HG03196 (cell line): ENCODE data around the gene HACD4.
"Not testable (repeated sequence)": the region's sequence is repeated elsewhere in the genome, so short reads cannot be mapped to it uniquely, and the experiment has no call there.

Source experiments
- ATAC-seq: cut with Tn5 transposase; IDR thresholded peaks from one replicate; pipeline ENCODE4 v1.9.1; 2021; ENCODE audit not compliant: unreplicated experiment

HACD4 gene

GRCh38 chr9:21016701-21017491 is 14.5 kb downstream of the HACD4 start:
- ATAC-seq: no peak

DNA sequence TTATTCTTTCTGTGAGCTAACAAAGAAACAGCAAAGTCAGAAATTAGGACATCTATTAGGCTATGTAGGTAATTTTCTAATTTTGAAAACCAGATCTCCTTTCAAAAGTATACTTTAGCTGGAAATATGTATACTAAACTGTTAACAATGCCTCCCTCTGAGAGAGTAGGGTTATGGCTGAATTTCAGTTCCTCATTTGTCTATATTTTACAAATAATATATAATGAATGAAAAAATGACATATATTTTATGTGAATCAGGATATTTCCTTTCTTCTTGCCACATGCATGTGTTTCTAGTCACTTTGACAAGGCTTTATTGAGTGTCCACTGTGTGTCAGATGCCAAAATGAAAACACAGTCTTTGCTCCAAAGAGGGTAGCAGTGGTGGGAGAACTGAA is 15.4 kb downstream of the HACD4 start:
- ATAC-seq: no peak

- ATAC-seq: no peak
Observed at GRCh38 chr9:21015129-21015815, 16.2 kb downstream of the HACD4 start.

GRCh38 chr9:21002040-21002439 is 29.4 kb downstream of the HACD4 start:
- no peak for ATAC-seq

DNA sequence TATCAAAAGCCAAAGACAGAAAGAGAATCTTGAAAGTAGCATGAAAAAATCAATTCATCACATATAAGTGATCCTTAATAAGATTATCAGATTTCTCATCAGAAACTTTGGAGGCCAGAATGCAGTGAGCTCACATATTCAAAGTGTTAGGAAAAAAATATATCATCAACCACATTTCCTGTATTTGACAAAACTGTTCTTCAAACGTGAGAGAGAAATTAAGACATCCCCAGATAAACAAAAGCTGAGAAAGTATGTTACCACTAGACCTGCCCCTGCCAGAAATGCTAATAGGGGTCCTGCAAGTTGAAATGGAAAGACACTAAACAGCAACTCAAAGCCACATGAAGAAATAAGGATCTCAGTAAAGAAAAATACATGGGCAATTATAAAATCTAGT is 29.9 kb downstream of the HACD4 start:
- no peak for ATAC-seq

DNA sequence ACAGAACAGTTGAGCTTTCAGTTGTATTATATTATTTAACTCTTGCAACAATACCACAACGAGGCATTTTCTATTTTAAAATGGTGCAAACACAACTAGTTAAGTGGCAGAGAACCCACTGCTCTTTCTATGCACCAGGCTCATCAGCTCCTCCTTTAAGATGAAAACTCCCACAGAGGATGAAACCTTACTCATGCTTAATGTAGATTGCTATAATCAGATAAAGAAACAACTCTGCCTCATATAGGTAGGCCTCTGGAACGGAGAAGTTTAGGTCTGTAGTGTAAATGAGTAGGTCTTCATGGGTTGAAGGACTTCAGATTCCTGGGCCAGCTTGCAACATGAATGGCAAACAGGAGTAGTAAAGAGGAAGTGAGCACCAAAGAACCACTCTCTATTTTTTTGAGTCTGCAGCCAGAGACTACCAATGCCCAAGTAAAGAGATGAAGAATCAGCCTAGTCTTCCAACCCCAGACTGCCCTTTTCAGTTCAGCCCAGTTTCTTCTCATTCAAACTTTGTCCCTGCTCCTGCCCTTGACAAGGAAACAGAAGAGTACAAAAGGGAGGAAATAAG is 33.9 kb downstream of the HACD4 start:
- ATAC-seq: peak; percentile 60

DNA sequence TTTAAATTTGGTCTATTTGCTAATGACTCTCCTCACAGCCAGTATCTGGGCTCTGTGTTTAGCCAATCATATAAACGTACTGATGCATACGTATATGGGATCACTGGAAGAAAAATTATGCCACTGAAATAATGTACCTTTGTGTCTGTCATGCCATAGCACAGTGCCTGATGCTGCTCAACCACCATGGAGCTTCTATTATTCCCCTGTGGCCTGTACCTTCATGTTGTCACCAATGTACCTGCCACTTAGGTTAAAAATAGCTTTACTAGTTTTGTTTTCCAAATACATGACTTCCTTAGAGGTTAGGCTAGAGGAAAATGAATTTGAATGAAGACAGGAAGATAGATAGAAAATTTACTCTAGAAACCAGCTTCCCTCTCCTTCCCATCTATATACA is 34.6 kb downstream of the HACD4 start:
- ATAC-seq: peak; percentile 92

GRCh38 chr9:20995616-20996015 is 35.8 kb downstream of the HACD4 start:
- ATAC-seq: no peak

- no peak for ATAC-seq
Observed at GRCh38 chr9:20994486-20994885, 37.0 kb downstream of the HACD4 start.

DNA sequence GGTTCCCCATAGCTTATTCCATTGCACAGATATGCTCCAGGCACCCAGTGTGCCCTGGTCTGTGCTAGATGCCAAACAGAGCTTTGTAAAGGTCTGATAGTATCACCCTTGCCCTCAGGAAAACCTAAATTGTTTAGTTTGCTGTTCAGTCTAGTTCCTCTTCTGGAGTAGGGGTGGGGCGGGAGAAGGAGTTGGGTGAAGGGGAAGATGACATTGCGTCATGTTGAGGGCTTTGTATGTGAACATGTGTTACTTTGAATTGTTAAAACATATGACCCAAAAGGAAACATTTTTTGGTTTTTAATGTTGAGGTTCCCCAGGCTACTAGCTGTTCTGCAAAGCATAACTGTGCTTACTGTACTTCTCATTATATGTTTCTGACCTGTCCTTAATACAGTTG is 40.6 kb downstream of the HACD4 start:
- ATAC-seq: no peak

DNA sequence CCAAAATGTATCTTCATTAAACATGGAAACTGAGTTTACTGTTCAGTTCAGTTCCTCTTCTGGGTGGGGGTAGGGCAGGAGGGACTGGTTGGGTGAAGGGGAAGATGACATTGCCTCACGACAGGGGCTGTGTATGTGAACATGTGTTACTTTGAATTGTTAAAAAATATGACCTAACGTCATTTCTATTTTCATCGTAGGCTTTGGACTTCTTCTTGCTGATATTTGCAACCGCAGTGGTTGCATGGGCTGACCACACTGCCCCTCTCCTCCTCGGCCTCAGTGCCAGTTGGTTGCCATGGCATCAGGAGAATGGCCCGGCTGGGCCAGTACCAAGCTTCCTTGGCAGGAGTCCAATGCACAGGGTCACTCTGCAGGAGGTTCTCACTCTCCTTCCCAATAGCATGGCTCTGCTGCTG is 41.5 kb downstream of the HACD4 start:
- ATAC-seq: no peak

GRCh38 chr9:20988671-20989315 is 42.6 kb downstream of the HACD4 start:
- ATAC-seq: no peak

- no peak for ATAC-seq
Observed at GRCh38 chr9:20988061-20988460, 43.4 kb downstream of the HACD4 start.

GRCh38 chr9:20987521-20987920 is 43.9 kb downstream of the HACD4 start:
- ATAC-seq: no peak

DNA sequence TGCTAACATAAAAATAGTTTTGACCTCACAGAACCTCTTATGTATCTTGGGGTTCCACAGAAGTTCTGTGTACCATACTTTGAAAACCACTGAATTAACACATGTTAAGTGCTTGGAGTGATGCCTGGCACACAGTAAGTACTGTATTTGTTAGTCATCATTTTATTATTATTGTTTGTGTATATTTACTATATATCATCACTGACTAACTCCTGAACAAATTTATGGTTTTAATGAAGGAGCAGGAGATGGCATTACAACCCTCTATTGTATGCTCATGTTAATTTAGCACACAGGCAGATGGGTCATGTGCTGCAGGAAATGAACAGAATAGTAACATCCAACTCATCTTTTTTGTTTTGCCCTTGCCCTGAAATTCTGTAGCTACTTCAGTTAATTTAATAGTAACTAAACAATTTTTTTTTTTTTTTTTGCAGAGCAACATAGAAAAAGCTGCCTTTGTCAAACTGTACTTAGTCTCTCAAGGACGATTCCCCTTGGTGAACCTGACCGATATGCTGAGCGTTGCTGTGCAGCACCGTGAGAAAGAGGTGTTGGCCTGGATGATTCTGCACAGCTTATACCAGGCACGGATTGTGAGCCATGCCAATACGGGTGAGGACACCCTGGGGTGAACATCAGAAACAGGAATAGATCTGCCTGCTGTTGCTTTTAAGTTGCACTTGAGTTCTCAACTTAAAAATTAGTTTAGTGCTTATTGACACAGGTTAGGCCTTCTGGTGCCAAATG is 45.4 kb downstream of the HACD4 start:
- no peak for ATAC-seq

GRCh38 chr9:20984506-20984905 is 46.9 kb downstream of the HACD4 start:
- ATAC-seq: no peak

DNA sequence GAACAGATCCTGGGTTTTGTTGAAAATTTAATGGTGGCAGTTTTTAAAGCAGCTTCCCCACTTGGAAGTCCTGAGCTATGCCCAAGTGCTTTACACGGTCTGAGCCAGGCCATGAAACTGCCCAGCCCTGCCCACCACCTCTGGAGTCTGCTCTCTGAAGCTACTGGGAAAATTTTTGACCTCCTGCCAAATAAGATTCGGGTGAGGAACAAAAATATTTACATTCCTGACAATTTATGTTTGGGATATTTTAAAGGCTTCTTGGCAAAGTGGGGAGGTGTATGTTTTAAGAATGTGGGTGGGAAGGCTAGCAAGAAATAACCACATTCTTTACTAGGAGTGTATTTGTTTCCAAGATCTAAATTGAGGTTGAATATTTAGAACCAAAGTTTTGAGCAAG is 50.0 kb downstream of the HACD4 start:
- no peak for ATAC-seq

DNA sequence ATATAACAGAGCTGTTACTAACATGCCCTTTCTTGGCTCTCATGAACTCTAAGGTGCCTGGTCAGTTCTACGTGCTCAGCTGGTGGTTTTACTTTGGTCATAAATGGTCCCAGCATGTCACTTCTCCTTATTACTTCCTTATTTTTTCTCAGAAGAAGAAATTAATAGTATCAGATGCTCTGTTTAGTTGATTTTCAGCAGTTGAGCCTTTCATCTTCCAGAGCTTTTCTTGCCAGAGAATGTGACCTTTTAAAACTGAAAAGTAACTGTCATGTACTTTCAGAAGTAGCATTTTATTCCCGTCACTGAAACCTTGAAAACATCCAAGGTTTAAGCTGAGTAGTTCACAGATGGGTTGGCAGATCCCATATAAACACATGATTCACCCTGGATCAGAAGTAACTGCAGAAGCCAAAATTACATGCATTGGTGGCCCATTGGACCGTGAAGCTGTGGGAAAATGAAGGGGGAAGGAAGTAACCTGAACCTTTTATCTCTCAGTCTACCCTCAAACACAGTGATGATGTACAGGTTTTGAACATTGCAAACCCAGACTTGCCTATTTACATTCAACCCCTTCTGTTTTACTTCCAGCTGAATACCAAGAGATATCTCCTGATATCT is 50.5 kb downstream of the HACD4 start:
- ATAC-seq: peak; percentile 63

- ATAC-seq: no peak
Observed at GRCh38 chr9:20978249-20978648, 53.2 kb downstream of the HACD4 start.

- ATAC-seq: not testable (repeated sequence)
Observed at GRCh38 chr9:20974191-20974938, 57.1 kb downstream of the HACD4 start.
